Breast epithelium (tissue), 3 donors: ENCODE data around the gene ATG7.

Source experiments
- CTCF ChIP-seq, 3 donors: fragments of 450-650 bp; IDR thresholded peaks; one replicate each; pipeline ENCODE4 v1.5.1; 2016 to 2017; ENCODE audit warnings: antibody characterized with exemption in 3 of 3, mild to moderate bottlenecking in 3 of 3, moderate library complexity in 3 of 3
- POLR2A ChIP-seq: fragments of 450-650 bp; IDR thresholded peaks from one replicate; pipeline ENCODE4 v1.6.1; 2016; ENCODE audit warnings: antibody characterized with exemption, mild to moderate bottlenecking, moderate library complexity
- POLR2AphosphoS5 ChIP-seq, 3 donors: sonication (generic); formaldehyde crosslinking; IDR thresholded peaks; one replicate each; pipeline ENCODE4 v1.6.1; 2017; ENCODE audit warnings: antibody characterized with exemption in 3 of 3

GRCh38 chr3:11238880-11239279 lies 33.3 kb upstream of the ATG7 start:
- no peak for TF ChIP-seq CTCF (IDR thresholded peaks at IDR 0.05)
- no peak for TF ChIP-seq POLR2AphosphoS5 (IDR thresholded peaks at IDR 0.05)
- no peak for TF ChIP-seq POLR2A
